Right lobe of liver (tissue), 6 donors: ENCODE results near the gene NEDD9. TPM values are rescaled to one million over a fixed set of nuclear protein-coding genes. Genes with fewer than 3 reads are reported as not detected.
A peak's percentile ranks its signal among the peaks of the same experiment; 100 is the strongest.

Source experiments
- ATAC-seq, 4 donors: fragments of 200-7000 bp; cut with Tn5 transposase; one replicate each; pipeline ENCODE4 v1.9.1; 2020; ENCODE audit warnings: mild to moderate bottlenecking in 4 of 4, moderate library complexity in 4 of 4
- DNase-seq, 3 donors: peaks; one replicate each; pipeline ENCODE4 v3.0.0-alpha.2; 2020
- H3K27ac ChIP-seq, 3 donors: fragments of 200-600 bp; one replicate each; pipeline ENCODE4 v1.8.0; 2022
- H3K27me3 ChIP-seq, 2 donors: fragments of 200-600 bp; one replicate each; pipeline ENCODE4 v1.8.0; 2022
- H3K36me3 ChIP-seq, 4 donors: fragments of 200-600 bp; sonication (generic) in 1 of 4; one replicate each; pipeline versions ENCODE4 v1.5.1 to v1.8.0; 2017 to 2022; ENCODE audit warnings: control low read depth in 1 of 4
- H3K4me1 ChIP-seq, 4 donors: fragments of 200-600 bp; sonication (generic) in 1 of 4; one replicate each; pipeline versions ENCODE4 v1.5.1 to v1.8.0; 2017 to 2022; ENCODE audit warnings: control low read depth in 1 of 4
- H3K4me3 ChIP-seq, 3 donors: fragments of 200-600 bp; one replicate each; pipeline ENCODE4 v1.8.0; 2022
- H3K9me3 ChIP-seq, 4 donors: fragments of 200-600 bp; sonication (generic) in 1 of 4; one replicate each; pipeline versions ENCODE4 v1.5.1 to v1.8.0; 2017 to 2022; ENCODE audit warnings: control low read depth in 1 of 4
- POLR2A ChIP-seq: fragments of 450-650 bp; IDR thresholded peaks from one replicate; pipeline ENCODE4 v1.6.1; 2017; ENCODE audit warnings: antibody characterized with exemption, mild to moderate bottlenecking
- WGBS: methylation state at CpG from one replicate; pipeline ENCODE4 v1.1.6; 2018; ENCODE audit warnings: low coverage, low lambda C conversion rate; ENCODE audit not compliant: insufficient coverage; ENCODE audit errors: missing lambda C conversion rate; 5-methylcytosine and 5-hydroxymethylcytosine counted together
- intact Hi-C, 2 donors: fragments of 100-400 bp; cut with DNase I; formaldehyde crosslinking; loops; one replicate each; pipeline versions ENCODE4 v1.11.2 to v1.14.1; 2022
- total RNA-seq, 6 experiments: library from RNA; depleted of rRNA in 2 of 6; stranded (reverse); fragments of >200 nt in 2 of 6; fragmentation: NEBNext Ultra II Directional in 3 of 6; extraction: Animal tissue kit (Norgen Biotek cat#: 25700) in 3 of 6; gene quantifications; one replicate each; pipeline versions ENCODE4 v1.1.0 to v1.2.4, GENCODE V29; 2016 to 2023
- TF ChIP-seq, protein P1 (sequence below), 4 donors: fragments of 200-600 bp in 3 of 4; fragments of 450-650 bp in 1 of 4; IDR thresholded peaks; one replicate each; pipeline versions ENCODE4 v1.5.1 to v1.8.0; 2016 to 2022; ENCODE audit warnings: antibody characterized with exemption in 4 of 4, mild to moderate bottlenecking in 2 of 4
- donor health status: DM: no; HTN: yes; CAD: no.
- donor health status: DM: no; HTN: no; CAD: no.
- donor health status: DM: no; HTN: no; CAD: no.
- donor health status: DM: no; HTN: yes; CAD: no.
- donor health status: DM: no; HTN: yes; CAD: no.

Gene NEDD9
- total RNA-seq, 6 experiments from 2014 or later: 5.1 to 59.8 (median 26.2) TPM

DNA sequence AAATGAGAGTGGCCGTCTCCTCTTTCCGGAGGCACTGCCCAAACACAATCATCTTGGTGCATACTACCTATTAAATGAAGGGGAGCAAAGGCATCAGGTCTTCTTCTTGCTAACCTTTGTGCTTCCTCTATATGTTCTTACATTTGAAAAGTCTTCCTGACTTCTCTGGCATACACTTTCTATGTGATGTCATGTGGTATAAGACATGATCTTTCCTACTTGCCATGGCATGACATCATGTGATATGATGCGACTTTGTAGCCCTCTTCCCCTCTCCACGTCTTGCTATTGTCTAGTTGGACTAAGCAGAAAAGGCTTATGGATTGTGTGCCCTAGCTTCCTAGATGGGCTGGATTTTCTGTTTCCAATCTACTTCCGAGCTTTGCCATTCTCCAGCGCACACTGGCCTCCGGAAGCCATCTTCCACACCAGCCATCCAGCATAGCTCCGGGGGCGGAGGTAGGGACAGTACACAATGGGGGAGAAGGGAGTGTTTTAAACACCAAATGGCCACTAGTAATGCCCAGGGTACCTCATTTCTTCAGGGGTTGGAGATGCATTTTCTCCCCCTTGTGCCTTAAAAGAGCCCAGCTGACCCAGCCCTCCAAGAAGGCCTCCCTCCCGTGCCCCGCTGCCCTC lies 8.8 kb upstream of the NEDD9 start:
- no peak for TF ChIP-seq POLR2A
- TF ChIP-seq, protein P1, sequence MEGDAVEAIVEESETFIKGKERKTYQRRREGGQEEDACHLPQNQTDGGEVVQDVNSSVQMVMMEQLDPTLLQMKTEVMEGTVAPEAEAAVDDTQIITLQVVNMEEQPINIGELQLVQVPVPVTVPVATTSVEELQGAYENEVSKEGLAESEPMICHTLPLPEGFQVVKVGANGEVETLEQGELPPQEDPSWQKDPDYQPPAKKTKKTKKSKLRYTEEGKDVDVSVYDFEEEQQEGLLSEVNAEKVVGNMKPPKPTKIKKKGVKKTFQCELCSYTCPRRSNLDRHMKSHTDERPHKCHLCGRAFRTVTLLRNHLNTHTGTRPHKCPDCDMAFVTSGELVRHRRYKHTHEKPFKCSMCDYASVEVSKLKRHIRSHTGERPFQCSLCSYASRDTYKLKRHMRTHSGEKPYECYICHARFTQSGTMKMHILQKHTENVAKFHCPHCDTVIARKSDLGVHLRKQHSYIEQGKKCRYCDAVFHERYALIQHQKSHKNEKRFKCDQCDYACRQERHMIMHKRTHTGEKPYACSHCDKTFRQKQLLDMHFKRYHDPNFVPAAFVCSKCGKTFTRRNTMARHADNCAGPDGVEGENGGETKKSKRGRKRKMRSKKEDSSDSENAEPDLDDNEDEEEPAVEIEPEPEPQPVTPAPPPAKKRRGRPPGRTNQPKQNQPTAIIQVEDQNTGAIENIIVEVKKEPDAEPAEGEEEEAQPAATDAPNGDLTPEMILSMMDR (IDR thresholded peaks at IDR 0.05): no peak
- intact Hi-C loops: no loop called here
- Histone ChIP-seq H3K27ac (no peak overlapping the region), H3K36me3 (no peaks in the 10 kb centered on the region), H3K27me3 (no peaks in the 10 kb centered on the region), H3K9me3 (no peaks in the 10 kb centered on the region), H3K4me3 (no peak overlapping the region), H3K4me1 (no peaks in the 10 kb centered on the region)
- DNase-seq (no peak), ATAC-seq (peak in 1 of 4 donors; percentile 9)
- 83% methylated on average over 10 of the region's 11 CpGs for WGBS

DNA sequence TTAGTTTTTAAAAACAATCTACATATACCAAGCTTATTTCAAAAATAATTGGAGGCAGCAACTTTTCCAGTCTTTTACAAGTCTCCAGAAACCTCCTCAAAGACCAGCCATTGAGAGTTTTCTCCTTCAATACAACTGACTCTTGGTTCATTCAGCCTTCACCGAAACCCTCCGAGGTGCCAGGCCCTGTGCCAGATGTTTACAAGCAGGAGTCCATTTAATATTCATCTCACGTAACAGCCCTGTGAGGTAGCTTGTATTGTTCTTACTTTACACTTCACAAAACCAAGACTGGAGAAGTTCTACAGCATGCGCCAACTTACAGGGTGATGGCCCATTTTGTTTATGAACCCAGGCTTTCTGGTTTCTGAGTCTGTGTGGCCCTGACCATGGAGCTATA lies 5.5 kb upstream of the NEDD9 start:
- H3K27me3 ChIP-seq: no peaks in the 10 kb centered on the region
- ATAC-seq (no peak), DNase-seq (no peak)
- intact Hi-C loops: no loop called here
- H3K36me3 ChIP-seq: no peaks in the 10 kb centered on the region
- 92% methylated on average over 4 of the region's 4 CpGs for WGBS
- H3K9me3 ChIP-seq: no peaks in the 10 kb centered on the region
- TF ChIP-seq POLR2A: no peak
- TF ChIP-seq, protein P1 (IDR thresholded peaks at IDR 0.05): no peak
- H3K27ac ChIP-seq: no peak overlapping the region
- H3K4me1 ChIP-seq: peaks cover 0 to 5% (median 0%) of the 10 kb centered on the region in 4 donors
- no peak overlapping the region for H3K4me3 ChIP-seq

DNA sequence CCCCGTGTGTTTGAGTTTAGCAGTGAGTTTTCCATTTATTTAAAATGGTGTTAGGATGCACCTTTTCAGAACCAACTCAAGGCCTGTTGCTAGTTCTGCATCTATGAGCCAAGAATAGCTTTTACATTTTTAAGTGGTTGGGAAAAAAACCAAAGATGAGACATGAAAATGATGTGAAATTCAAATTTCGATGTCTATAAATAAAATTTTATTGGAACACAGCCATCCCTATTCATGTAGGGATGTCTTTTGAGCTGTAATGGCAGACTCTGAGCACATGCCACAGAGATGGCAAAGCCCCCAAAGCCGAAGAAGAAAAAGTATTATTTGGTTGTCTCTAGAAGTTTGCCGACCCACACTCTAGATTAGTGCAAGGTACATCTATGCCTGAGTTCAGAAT lies 5.0 kb upstream of the NEDD9 start:
- Histone ChIP-seq H3K36me3 (no peaks in the 10 kb centered on the region), H3K27ac (no peak overlapping the region), H3K4me3 (no peak overlapping the region), H3K27me3 (no peaks in the 10 kb centered on the region), H3K4me1 (peaks cover 0 to 5% (median 0%) of the 10 kb centered on the region in 4 donors), H3K9me3 (no peaks in the 10 kb centered on the region)
- 92% methylated on average over 4 of the region's 4 CpGs for WGBS
- TF ChIP-seq, protein P1 (IDR thresholded peaks at IDR 0.05): no peak
- no peak for TF ChIP-seq POLR2A
- DNase-seq (no peak), ATAC-seq (no peak)
- intact Hi-C loops: no loop called here

DNA sequence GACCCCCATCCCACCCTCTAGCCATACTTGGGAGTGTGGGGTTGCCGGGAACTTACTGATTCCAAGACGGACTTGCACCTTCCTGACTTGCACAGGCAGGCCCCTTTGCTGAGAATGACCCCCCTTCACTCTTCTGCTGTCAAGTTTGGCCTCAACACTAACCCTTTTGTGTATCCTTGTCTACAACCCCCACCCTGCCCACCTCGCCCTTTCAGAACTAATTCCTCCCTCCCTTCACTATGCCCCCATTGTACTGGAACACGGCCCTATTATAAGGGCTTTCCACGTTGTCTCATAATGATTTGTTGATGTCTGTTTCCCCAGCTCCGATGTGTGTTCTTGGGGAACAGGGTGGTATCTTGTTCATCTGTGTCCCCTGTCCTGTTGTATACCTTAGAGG lies 4.4 kb upstream of the NEDD9 start:
- TF ChIP-seq, protein P1 (IDR thresholded peaks at IDR 0.05): no peak
- TF ChIP-seq POLR2A: no peak
- H3K4me3 ChIP-seq: no peak overlapping the region
- ATAC-seq: no peak
- intact Hi-C loops: no loop called here
- H3K27ac ChIP-seq: no peak overlapping the region
- no peak for DNase-seq
- no peaks in the 10 kb centered on the region for H3K36me3 ChIP-seq
- no peaks in the 10 kb centered on the region for H3K27me3 ChIP-seq
- H3K9me3 ChIP-seq: no peaks in the 10 kb centered on the region
- 91% methylated on average over 5 of the region's 6 CpGs for WGBS
- H3K4me1 ChIP-seq: peaks cover 0 to 6% (median 0%) of the 10 kb centered on the region in 4 donors
